BJ (cell line): ENCODE results near the gene PDE10A. TPM values are rescaled to one million over a fixed set of nuclear protein-coding genes. Genes with fewer than 3 reads are reported as not detected.

Experiments
- CTCF ChIA-PET: fragments of 350-600 bp; formaldehyde crosslinking; extraction: SDS; loops from one replicate; lab custom pipeline; 2021; ENCODE audit warnings: antibody characterized with exemption, inconsistent platforms; lab: Yijun Ruan, JAX
- POLR2A ChIA-PET: fragments of 300-600 bp; sonication (Branson Sonifier 250); formaldehyde crosslinking; extraction: SDS; loops from one replicate; lab custom pipeline; 2021; ENCODE audit warnings: antibody characterized with exemption; lab: Charles Lee
- DNase-seq: peaks from one replicate; pipeline ENCODE4 v3.0.0-alpha.2; 2011; ENCODE audit warnings: low read depth
- H3K27me3 ChIP-seq: 2 replicates; pipeline ENCODE4 v1.6.0; 2011; ENCODE audit warnings: low read length; ENCODE audit not compliant: control insufficient read depth, insufficient read depth
- H3K36me3 ChIP-seq: 2 replicates; pipeline ENCODE4 v1.5.1; 2011; ENCODE audit warnings: low read length; ENCODE audit not compliant: control insufficient read depth, insufficient read depth
- H3K4me3 ChIP-seq: 2 replicates; pipeline ENCODE4 v1.5.1; 2011; ENCODE audit warnings: low read depth, mild to moderate bottlenecking, control low read depth, low read length
- CTCF ChIP-seq: IDR thresholded peaks from 2 replicates; pipeline ENCODE4 v1.5.1; 2011; ENCODE audit warnings: low read depth, mild to moderate bottlenecking, control low read depth, inconsistent platforms, low read length, moderate library complexity; ENCODE audit not compliant: insufficient read depth
- polyA plus RNA-seq: library from polyadenylated mRNA; depleted of rRNA; stranded (reverse); fragments of >200 nt; gene quantifications from 2 replicates; pipeline ENCODE4 v1.2.3, GENCODE V29; 2011

PDE10A gene
- polyA plus RNA-seq, 1 experiment: 0.36 TPM

GRCh38 chr6:165686596-165687365 lies 23.7 kb upstream of the PDE10A start:
- H3K36me3 ChIP-seq: no peaks in the 10 kb centered on the region
- CTCF ChIA-PET: no interaction called here
- no peaks in the 10 kb centered on the region for H3K27me3 ChIP-seq
- H3K4me3 ChIP-seq: no peak overlapping the region
- DNase-seq: no peak
- TF ChIP-seq CTCF: no peak
- POLR2A ChIA-PET: no interaction called here

- Histone ChIP-seq H3K36me3 (no peaks in the 10 kb centered on the region), H3K27me3 (no peaks in the 10 kb centered on the region), H3K4me3 (no peak overlapping the region)
- DNase-seq: no peak
- ChIA-PET POLR2A (no interaction called here), CTCF (no interaction called here)
- TF ChIP-seq CTCF: no peak
Observed at GRCh38 chr6:165685302-165685701, 22.3 kb upstream of the PDE10A start.

GRCh38 chr6:165684333-165684732 lies 21.3 kb upstream of the PDE10A start:
- DNase-seq: no peak
- no peak for TF ChIP-seq CTCF
- no peaks in the 10 kb centered on the region for H3K27me3 ChIP-seq
- POLR2A ChIA-PET: no interaction called here
- CTCF ChIA-PET: no interaction called here
- no peak overlapping the region for H3K4me3 ChIP-seq
- H3K36me3 ChIP-seq: no peaks in the 10 kb centered on the region

GRCh38 chr6:165680975-165681374 lies 17.9 kb upstream of the PDE10A start:
- no peak overlapping the region for H3K4me3 ChIP-seq
- no peak for TF ChIP-seq CTCF
- no peaks in the 10 kb centered on the region for H3K27me3 ChIP-seq
- H3K36me3 ChIP-seq: no peaks in the 10 kb centered on the region
- no peak for DNase-seq
- POLR2A ChIA-PET: no interaction called here
- CTCF ChIA-PET: no interaction called here

- POLR2A ChIA-PET: no interaction called here
- CTCF ChIA-PET: no interaction called here
- Histone ChIP-seq H3K27me3 (no peaks in the 10 kb centered on the region), H3K36me3 (no peaks in the 10 kb centered on the region), H3K4me3 (no peak overlapping the region)
- no peak for DNase-seq
- TF ChIP-seq CTCF: no peak
Observed at GRCh38 chr6:165679326-165679725, 16.3 kb upstream of the PDE10A start.
